Measurements from ENCODE around the gene CABLES1.
A peak's percentile ranks its signal among the peaks of the same experiment; 100 is the strongest.

Gene CABLES1

DNA sequence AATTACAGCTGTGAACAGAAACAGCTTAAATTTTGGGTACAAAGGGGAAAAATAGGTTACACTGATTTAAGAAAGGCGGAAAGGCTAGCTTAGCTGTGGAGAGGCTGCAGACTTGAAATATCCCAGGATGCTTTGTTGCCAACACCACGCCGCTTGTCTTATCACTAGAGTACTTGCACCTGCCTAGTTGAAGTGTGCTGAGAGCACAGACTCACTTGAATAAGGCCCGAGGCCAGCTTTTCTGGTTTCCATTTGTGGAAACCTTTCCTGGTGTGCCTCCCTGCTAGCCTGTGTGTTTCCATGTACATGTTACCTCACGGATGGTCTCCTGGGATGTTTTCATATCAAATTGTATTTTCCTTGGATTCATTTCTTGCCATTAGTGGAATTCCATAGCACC lies 3.2 kb downstream of the CABLES1 start (continued):
- TF ChIP-seq, protein P1, sequence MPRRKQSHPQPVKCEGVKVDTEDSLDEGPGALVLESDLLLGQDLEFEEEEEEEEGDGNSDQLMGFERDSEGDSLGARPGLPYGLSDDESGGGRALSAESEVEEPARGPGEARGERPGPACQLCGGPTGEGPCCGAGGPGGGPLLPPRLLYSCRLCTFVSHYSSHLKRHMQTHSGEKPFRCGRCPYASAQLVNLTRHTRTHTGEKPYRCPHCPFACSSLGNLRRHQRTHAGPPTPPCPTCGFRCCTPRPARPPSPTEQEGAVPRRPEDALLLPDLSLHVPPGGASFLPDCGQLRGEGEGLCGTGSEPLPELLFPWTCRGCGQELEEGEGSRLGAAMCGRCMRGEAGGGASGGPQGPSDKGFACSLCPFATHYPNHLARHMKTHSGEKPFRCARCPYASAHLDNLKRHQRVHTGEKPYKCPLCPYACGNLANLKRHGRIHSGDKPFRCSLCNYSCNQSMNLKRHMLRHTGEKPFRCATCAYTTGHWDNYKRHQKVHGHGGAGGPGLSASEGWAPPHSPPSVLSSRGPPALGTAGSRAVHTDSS (tag by site-specific recombination; IDR thresholded peaks at IDR 0.05), result no peak
- TF ChIP-seq, protein P2, sequence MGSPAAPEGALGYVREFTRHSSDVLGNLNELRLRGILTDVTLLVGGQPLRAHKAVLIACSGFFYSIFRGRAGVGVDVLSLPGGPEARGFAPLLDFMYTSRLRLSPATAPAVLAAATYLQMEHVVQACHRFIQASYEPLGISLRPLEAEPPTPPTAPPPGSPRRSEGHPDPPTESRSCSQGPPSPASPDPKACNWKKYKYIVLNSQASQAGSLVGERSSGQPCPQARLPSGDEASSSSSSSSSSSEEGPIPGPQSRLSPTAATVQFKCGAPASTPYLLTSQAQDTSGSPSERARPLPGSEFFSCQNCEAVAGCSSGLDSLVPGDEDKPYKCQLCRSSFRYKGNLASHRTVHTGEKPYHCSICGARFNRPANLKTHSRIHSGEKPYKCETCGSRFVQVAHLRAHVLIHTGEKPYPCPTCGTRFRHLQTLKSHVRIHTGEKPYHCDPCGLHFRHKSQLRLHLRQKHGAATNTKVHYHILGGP (tag by site-specific recombination; IDR thresholded peaks at IDR 0.05), result no peak
- TF ChIP-seq PRDM1 (tag by site-specific recombination; IDR thresholded peaks at IDR 0.05) (peak; percentile 58; the same call in 1 of the 2 replicates), ZIC2 (tag by site-specific recombination; IDR thresholded peaks at IDR 0.05) (0 out of 2 replicates have a peak, but pooled peaks have one; percentile 20), ZSCAN16 (tag by site-specific recombination; IDR thresholded peaks at IDR 0.05) (no peak), ZNF792 (tag by site-specific recombination; IDR thresholded peaks at IDR 0.05) (no peak), GLIS1 (tag by site-specific recombination; IDR thresholded peaks at IDR 0.05) (peak; percentile 21; the same call in 1 of the 2 replicates), SP7 (tag by site-specific recombination; IDR thresholded peaks at IDR 0.05) (no peak), ZNF623 (tag by site-specific recombination; IDR thresholded peaks at IDR 0.05) (no peak), ZBTB1 (tag by site-specific recombination; IDR thresholded peaks at IDR 0.05) (no peak), REPIN1 (tag by site-specific recombination; IDR thresholded peaks at IDR 0.05; ENCODE audit: low read depth) (no peak), ZNF280D (tag by site-specific recombination; IDR thresholded peaks at IDR 0.05) (no peak)
- TF ChIP-seq, protein P3, sequence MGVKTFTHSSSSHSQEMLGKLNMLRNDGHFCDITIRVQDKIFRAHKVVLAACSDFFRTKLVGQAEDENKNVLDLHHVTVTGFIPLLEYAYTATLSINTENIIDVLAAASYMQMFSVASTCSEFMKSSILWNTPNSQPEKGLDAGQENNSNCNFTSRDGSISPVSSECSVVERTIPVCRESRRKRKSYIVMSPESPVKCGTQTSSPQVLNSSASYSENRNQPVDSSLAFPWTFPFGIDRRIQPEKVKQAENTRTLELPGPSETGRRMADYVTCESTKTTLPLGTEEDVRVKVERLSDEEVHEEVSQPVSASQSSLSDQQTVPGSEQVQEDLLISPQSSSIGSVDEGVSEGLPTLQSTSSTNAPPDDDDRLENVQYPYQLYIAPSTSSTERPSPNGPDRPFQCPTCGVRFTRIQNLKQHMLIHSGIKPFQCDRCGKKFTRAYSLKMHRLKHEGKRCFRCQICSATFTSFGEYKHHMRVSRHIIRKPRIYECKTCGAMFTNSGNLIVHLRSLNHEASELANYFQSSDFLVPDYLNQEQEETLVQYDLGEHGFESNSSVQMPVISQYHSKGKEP (tag by site-specific recombination; IDR thresholded peaks at IDR 0.05), result no peak

DNA sequence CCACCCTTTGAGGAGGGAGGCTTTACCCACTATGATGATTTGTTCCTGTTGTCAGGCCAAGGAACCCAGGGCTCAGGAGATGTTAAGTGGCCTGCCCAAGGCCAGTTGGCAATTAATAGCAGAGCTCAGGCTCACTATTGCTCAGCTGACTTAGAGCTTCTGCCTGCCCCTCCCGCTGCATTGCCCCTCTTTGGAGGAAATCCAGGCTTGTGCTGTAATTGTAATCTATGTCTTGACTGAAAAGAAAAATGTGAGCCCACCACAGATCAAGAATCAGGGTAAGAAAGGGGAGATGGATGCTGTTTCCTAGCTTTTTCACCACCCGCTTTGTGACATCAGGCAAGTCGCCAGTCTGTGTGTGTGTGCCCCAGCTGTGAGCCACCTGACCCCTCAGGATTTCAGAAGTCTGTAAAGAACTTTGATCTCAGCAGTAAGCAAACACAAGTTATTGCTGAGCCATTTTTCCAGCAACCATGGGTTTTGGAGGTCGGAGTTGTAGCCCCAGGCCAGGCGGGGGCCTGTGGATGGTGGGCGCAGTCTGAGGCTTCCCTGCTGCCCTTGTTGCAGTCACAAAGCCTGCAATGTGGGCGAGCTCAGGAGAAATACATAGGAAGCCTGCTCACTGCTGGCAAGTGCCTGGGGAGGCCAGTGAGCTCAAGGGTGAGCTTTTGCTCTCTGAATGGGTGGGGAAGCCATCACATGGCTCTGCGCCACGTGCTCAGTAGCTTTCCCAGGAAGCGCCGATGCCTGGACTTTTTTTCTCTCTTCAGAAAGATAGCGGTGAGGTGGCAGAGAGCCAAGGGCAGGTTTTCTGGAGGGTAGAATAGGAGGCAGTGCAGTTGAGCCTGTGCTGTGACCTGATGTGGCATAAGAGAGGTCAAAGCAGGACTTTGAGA lies 6.1 kb downstream of the CABLES1 start:
- Histone ChIP-seq H3K27ac (ENCODE audit: extremely low read depth, low read depth, low read length) (peak overlapping the region; percentile 21; the same call in 1 of the 2 replicates), H3K4me1 (ENCODE audit: control insufficient read depth, insufficient read depth, low read length) (peaks cover 29% of the 10 kb centered on the region), H3K4me3 (ENCODE audit: low read depth, low read length) (no peak overlapping the region), H3K9me3 (ENCODE audit: control insufficient read depth, insufficient read depth, low read depth, low read length) (no peaks in the 10 kb centered on the region), H3K36me3 (ENCODE audit: control insufficient read depth in 2 of 2, insufficient read depth in 1 of 2, low read length in 2 of 2) (peaks cover 0 to 7% of the 10 kb centered on the region in 2 experiments; a peak in 2 of 3 replicates)
- CTCF ChIA-PET, result interaction anchor here (0.7 to 1.5 kb wide), 3 partner anchors 10 to 66 kb away, joined by 3 to 4 read pairs (median 4); no protein-coding TSS in a partner anchor
- POLR2A ChIA-PET, result interaction anchor here (0.8 kb wide), 1 partner anchor 50 kb away, joined by 3 read pairs; no protein-coding TSS in a partner anchor
- TF ChIP-seq ZFHX2 (tag by site-specific recombination; conservative IDR thresholded peaks at IDR 0.05) (peak; percentile 82), OSR2 (tag by site-specific recombination; IDR thresholded peaks at IDR 0.05) (0 out of 2 replicates have a peak, but pooled peaks have one; percentile 14), ZNF626 (tag by site-specific recombination; IDR thresholded peaks at IDR 0.05) (no peak), ZNF133 (tag by site-specific recombination; IDR thresholded peaks at IDR 0.05) (0 out of 2 replicates have a peak, but pooled peaks have one; percentile 51), ZNF354C (tag by site-specific recombination; IDR thresholded peaks at IDR 0.05; ENCODE audit: borderline replicate concordance, low read depth) (no peak), SALL2 (tag by site-specific recombination; IDR thresholded peaks at IDR 0.05; ENCODE audit: borderline replicate concordance) (no peak), EGR2 (tag by site-specific recombination; IDR thresholded peaks at IDR 0.05; ENCODE audit: low read depth) (peak; percentile 39; the same call in 1 of the 2 replicates), SP7 (tag by site-specific recombination; IDR thresholded peaks at IDR 0.05) (peak; percentile 31; the same call in 1 of the 2 replicates), FEZF1 (tag by site-specific recombination; IDR thresholded peaks at IDR 0.05) (peak; percentile 45; the same call in 1 of the 2 replicates)
- TF ChIP-seq, protein P4, sequence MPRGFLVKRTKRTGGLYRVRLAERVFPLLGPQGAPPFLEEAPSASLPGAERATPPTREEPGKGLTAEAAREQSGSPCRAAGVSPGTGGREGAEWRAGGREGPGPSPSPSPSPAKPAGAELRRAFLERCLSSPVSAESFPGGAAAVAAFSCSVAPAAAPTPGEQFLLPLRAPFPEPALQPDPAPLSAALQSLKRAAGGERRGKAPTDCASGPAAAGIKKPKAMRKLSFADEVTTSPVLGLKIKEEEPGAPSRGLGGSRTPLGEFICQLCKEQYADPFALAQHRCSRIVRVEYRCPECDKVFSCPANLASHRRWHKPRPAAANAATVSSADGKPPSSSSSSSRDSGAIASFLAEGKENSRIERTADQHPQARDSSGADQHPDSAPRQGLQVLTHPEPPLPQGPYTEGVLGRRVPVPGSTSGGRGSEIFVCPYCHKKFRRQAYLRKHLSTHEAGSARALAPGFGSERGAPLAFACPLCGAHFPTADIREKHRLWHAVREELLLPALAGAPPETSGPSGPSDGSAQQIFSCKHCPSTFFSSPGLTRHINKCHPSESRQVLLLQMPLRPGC (tag by site-specific recombination; IDR thresholded peaks at IDR 0.05), result no peak
- TF ChIP-seq, protein P5, sequence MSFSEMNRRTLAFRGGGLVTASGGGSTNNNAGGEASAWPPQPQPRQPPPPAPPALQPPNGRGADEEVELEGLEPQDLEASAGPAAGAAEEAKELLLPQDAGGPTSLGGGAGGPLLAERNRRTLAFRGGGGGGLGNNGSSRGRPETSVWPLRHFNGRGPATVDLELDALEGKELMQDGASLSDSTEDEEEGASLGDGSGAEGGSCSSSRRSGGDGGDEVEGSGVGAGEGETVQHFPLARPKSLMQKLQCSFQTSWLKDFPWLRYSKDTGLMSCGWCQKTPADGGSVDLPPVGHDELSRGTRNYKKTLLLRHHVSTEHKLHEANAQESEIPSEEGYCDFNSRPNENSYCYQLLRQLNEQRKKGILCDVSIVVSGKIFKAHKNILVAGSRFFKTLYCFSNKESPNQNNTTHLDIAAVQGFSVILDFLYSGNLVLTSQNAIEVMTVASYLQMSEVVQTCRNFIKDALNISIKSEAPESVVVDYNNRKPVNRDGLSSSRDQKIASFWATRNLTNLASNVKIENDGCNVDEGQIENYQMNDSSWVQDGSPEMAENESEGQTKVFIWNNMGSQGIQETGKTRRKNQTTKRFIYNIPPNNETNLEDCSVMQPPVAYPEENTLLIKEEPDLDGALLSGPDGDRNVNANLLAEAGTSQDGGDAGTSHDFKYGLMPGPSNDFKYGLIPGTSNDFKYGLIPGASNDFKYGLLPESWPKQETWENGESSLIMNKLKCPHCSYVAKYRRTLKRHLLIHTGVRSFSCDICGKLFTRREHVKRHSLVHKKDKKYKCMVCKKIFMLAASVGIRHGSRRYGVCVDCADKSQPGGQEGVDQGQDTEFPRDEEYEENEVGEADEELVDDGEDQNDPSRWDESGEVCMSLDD (tag by site-specific recombination; IDR thresholded peaks at IDR 0.05), result no peak
